ENCODE results near the gene SS18L1.

- no peak for TF ChIP-seq CTCF (IDR thresholded peaks at IDR 0.05; ENCODE audit: insufficient read depth, low read length)
- no peak for TF ChIP-seq POLR2AphosphoS5 (IDR thresholded peaks at IDR 0.05; ENCODE audit: low read depth)
- no peak for TF ChIP-seq GABPA (IDR thresholded peaks at IDR 0.05; ENCODE audit: low read depth)
These were observed 87.1 kb downstream of the SS18L1 start for GRCh38 chr20:62230696-62231095.
